GM13976 (cell line): ENCODE measurements around the gene ITGBL1.

Experiments
- DNase-seq: peaks from one replicate; pipeline ENCODE4 v3.0.0; 2012; ENCODE audit warnings: low spot score
- CTCF ChIP-seq: IDR thresholded peaks from 2 replicates; pipeline ENCODE4 v1.5.1; 2012; ENCODE audit warnings: borderline replicate concordance, mild to moderate bottlenecking; ENCODE audit not compliant: insufficient read depth; ENCODE audit errors: extremely low read depth, missing control alignments, control extremely low read depth
- in situ Hi-C: fragments of 300-500 bp; cut with MboI; formaldehyde crosslinking; loops from one replicate; pipeline ENCODE4 v1.12.0; 2022; ENCODE audit warnings: low sequenced_read_pairs, mixed read lengths, inconsistent platforms; ENCODE audit not compliant: unreplicated experiment

ITGBL1 gene

GRCh38 chr13:101493541-101493940, 41.1 kb downstream of the ITGBL1 start:
- DNase-seq, result no peak
- no peak for TF ChIP-seq CTCF
- in situ Hi-C loops, result no loop called here

GRCh38 chr13:101499406-101499805, 46.9 kb downstream of the ITGBL1 start:
- no peak for DNase-seq
- no peak for TF ChIP-seq CTCF
- in situ Hi-C loops, result no loop called here

- in situ Hi-C loops, result no loop called here
- TF ChIP-seq CTCF, result no peak
These were observed 50.1 kb downstream of the ITGBL1 start for GRCh38 chr13:101502618-101503017.

GRCh38 chr13:101511161-101511560, 58.7 kb downstream of the ITGBL1 start:
- in situ Hi-C loops, result loop anchor here (10.0 kb wide), 1 partner anchor 244 kb away; no protein-coding TSS in a partner anchor
- no peak for TF ChIP-seq CTCF

More at GRCh38 chr13:101502618-101503017, 50.1 kb downstream of the ITGBL1 start:
- DNase-seq, result no peak

DNA sequence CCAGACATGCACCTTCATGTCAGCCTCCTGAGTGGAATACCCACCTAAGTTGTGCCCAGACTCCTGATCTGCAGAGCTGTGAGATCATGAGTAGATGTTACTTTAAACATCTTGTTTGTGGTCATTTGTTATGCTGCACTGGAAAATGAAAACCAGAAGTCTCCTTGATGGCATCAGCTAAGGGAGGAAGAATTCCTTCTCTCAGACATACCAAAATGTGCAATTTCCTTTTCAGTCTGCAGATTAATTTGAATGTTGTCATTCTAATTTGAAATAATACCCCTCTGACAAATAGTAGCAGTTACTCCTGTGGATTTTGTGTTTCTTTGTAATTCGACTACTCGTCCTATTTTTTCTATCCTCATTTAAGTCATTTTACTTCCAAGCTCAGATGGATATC, 59.3 kb downstream of the ITGBL1 start:
- no peak for DNase-seq
- no peak for TF ChIP-seq CTCF
- in situ Hi-C loops, result loop anchor here (10.0 kb wide), 1 partner anchor 243 kb away; no protein-coding TSS in a partner anchor

More at GRCh38 chr13:101511161-101511560, 58.7 kb downstream of the ITGBL1 start:
- no peak for DNase-seq

- in situ Hi-C loops, result loop anchor here (10.0 kb wide), 1 partner anchor 242 kb away; no protein-coding TSS in a partner anchor
- no peak for TF ChIP-seq CTCF
- DNase-seq, result no peak
These were observed 60.2 kb downstream of the ITGBL1 start for GRCh38 chr13:101512650-101513049.
